Right renal pelvis (tissue), 4 donors: ENCODE measurements around the gene GPT2. TPM values are rescaled to one million over a fixed set of nuclear protein-coding genes. Genes with fewer than 3 reads are reported as not detected.
"Not testable (repeated sequence)": the region's sequence is repeated elsewhere in the genome, so short reads cannot be mapped to it uniquely, and the experiment has no call there.

Source experiments
- DNase-seq, 4 donors: peaks; one replicate each; pipeline ENCODE4 v3.0.0-alpha.2; 2013; ENCODE audit warnings: low read depth in 4 of 4, low spot score in 3 of 4, missing footprints in 1 of 4
- polyA plus RNA-seq, 4 donors: library from polyadenylated mRNA; unstranded; fragments of 120-200 nt; gene quantifications; one replicate each; pipeline ENCODE4 v1.2.1, GENCODE V29; 2013; ENCODE audit not compliant: insufficient read length in 4 of 4

The GPT2 gene
- polyA plus RNA-seq, 4 donors = 25.3 to 29.9 (median 29.2) TPM

GRCh38 chr16:46862555-46863447 is 21.4 kb upstream of the GPT2 start:
- no peak for DNase-seq

GRCh38 chr16:46866286-46866685 is 17.9 kb upstream of the GPT2 start:
- DNase-seq = no peak

- DNase-seq = not testable (repeated sequence)
Observed at GRCh38 chr16:46867486-46867885, 16.7 kb upstream of the GPT2 start.

GRCh38 chr16:46868891-46869290 is 15.3 kb upstream of the GPT2 start:
- not testable (repeated sequence) for DNase-seq

- no peak for DNase-seq
Observed at GRCh38 chr16:46871597-46871996, 12.6 kb upstream of the GPT2 start.

- DNase-seq = no peak
Observed at GRCh38 chr16:46873201-46873600, 11.0 kb upstream of the GPT2 start.

GRCh38 chr16:46875243-46875642 is 8.9 kb upstream of the GPT2 start:
- DNase-seq = no peak

- DNase-seq = no peak
Observed at GRCh38 chr16:46882304-46882939, 1.7 kb upstream of the GPT2 start.

- no peak for DNase-seq
Observed at GRCh38 chr16:46882940-46883307, 1.2 kb upstream of the GPT2 start.

- DNase-seq = no peak
Observed at GRCh38 chr16:46883353-46883689, 841 bp upstream of the GPT2 start.

- no peak for DNase-seq
Observed at GRCh38 chr16:46884513-46885293, 541 bp downstream of the GPT2 start.

GRCh38 chr16:46885960-46886763 is 2.0 kb downstream of the GPT2 start:
- no peak for DNase-seq

- DNase-seq = no peak
Observed at GRCh38 chr16:46886764-46887523, 2.8 kb downstream of the GPT2 start.

- DNase-seq = no peak
Observed at GRCh38 chr16:46887524-46887854, 3.3 kb downstream of the GPT2 start.

- DNase-seq = no peak
Observed at GRCh38 chr16:46889245-46889941, 5.2 kb downstream of the GPT2 start.

GRCh38 chr16:46889942-46890300 is 5.8 kb downstream of the GPT2 start:
- DNase-seq = no peak

- DNase-seq = no peak
Observed at GRCh38 chr16:46891910-46892309, 7.7 kb downstream of the GPT2 start.

GRCh38 chr16:46894036-46894672 is 10.0 kb downstream of the GPT2 start:
- DNase-seq = no peak
